Measurements from ENCODE around the gene EPHA6.

Gene EPHA6

GRCh38 chr3:97181704-97182103 lies 367.3 kb downstream of the EPHA6 start:
- Histone ChIP-seq H3K27me3 (ENCODE audit: insufficient read depth, low read length) (no peaks in the 10 kb centered on the region), H3K9ac (ENCODE audit: low read depth, low read length) (no peak overlapping the region), H3K4me1 (ENCODE audit: insufficient read depth, low read length) (no peaks in the 10 kb centered on the region), H3K27ac (ENCODE audit: low read depth, low read length) (no peak overlapping the region), H3K4me3 (ENCODE audit: low read length) (no peak overlapping the region), H3K9me3 (ENCODE audit: insufficient read depth, low read depth, low read length) (peaks cover 12% of the 10 kb centered on the region; the same call in 1 of the 2 replicates), H3K36me3 (ENCODE audit: insufficient read depth, low read length) (no peaks in the 10 kb centered on the region)
- WGBS: 93% methylated on average over 3 of the region's 3 CpGs

GRCh38 chr3:97187771-97188170 lies 373.4 kb downstream of the EPHA6 start:
- no peaks in the 10 kb centered on the region for H3K4me1 ChIP-seq (ENCODE audit: insufficient read depth, low read length)
- H3K9ac ChIP-seq (ENCODE audit: low read depth, low read length): no peak overlapping the region
- H3K4me3 ChIP-seq (ENCODE audit: low read length): no peak overlapping the region
- no peak overlapping the region for H3K27ac ChIP-seq (ENCODE audit: low read depth, low read length)
- no peaks in the 10 kb centered on the region for H3K36me3 ChIP-seq (ENCODE audit: insufficient read depth, low read length)
- H3K27me3 ChIP-seq (ENCODE audit: insufficient read depth, low read length): no peaks in the 10 kb centered on the region
- H3K9me3 ChIP-seq (ENCODE audit: insufficient read depth, low read depth, low read length): no peaks in the 10 kb centered on the region

- Histone ChIP-seq H3K4me3 (ENCODE audit: low read length) (no peak overlapping the region), H3K4me1 (ENCODE audit: insufficient read depth, low read length) (no peaks in the 10 kb centered on the region), H3K36me3 (ENCODE audit: insufficient read depth, low read length) (no peaks in the 10 kb centered on the region), H3K27ac (ENCODE audit: low read depth, low read length) (no peak overlapping the region), H3K9me3 (ENCODE audit: insufficient read depth, low read depth, low read length) (no peaks in the 10 kb centered on the region), H3K27me3 (ENCODE audit: insufficient read depth, low read length) (no peaks in the 10 kb centered on the region), H3K9ac (ENCODE audit: low read depth, low read length) (no peak overlapping the region)
- WGBS: no CpG with 5 or more reads among the region's 2 CpGs
Observed at GRCh38 chr3:97189835-97190234, 375.4 kb downstream of the EPHA6 start.

GRCh38 chr3:97197083-97197482 lies 382.7 kb downstream of the EPHA6 start:
- no peak overlapping the region for H3K9ac ChIP-seq (ENCODE audit: low read depth, low read length)
- no peaks in the 10 kb centered on the region for H3K27me3 ChIP-seq (ENCODE audit: insufficient read depth, low read length)
- no peaks in the 10 kb centered on the region for H3K4me1 ChIP-seq (ENCODE audit: insufficient read depth, low read length)
- no peaks in the 10 kb centered on the region for H3K36me3 ChIP-seq (ENCODE audit: insufficient read depth, low read length)
- no peak overlapping the region for H3K27ac ChIP-seq (ENCODE audit: low read depth, low read length)
- WGBS: 86% methylated on average over 4 of the region's 4 CpGs
- no peaks in the 10 kb centered on the region for H3K9me3 ChIP-seq (ENCODE audit: insufficient read depth, low read depth, low read length)
- H3K4me3 ChIP-seq (ENCODE audit: low read length): no peak overlapping the region

- Histone ChIP-seq H3K27ac (ENCODE audit: low read depth, low read length) (no peak overlapping the region), H3K4me3 (ENCODE audit: low read length) (no peak overlapping the region), H3K9ac (ENCODE audit: low read depth, low read length) (no peak overlapping the region), H3K4me1 (ENCODE audit: insufficient read depth, low read length) (no peaks in the 10 kb centered on the region), H3K9me3 (ENCODE audit: insufficient read depth, low read depth, low read length) (no peaks in the 10 kb centered on the region), H3K36me3 (ENCODE audit: insufficient read depth, low read length) (no peaks in the 10 kb centered on the region), H3K27me3 (ENCODE audit: insufficient read depth, low read length) (no peaks in the 10 kb centered on the region)
- 64% methylated on average over 1 of the region's 1 CpG for WGBS
Observed at GRCh38 chr3:97197830-97198229, 383.4 kb downstream of the EPHA6 start.

GRCh38 chr3:97200387-97200786 lies 386.0 kb downstream of the EPHA6 start:
- no peaks in the 10 kb centered on the region for H3K27me3 ChIP-seq (ENCODE audit: insufficient read depth, low read length)
- H3K27ac ChIP-seq (ENCODE audit: low read depth, low read length): no peak overlapping the region
- H3K4me3 ChIP-seq (ENCODE audit: low read length): no peak overlapping the region
- H3K9ac ChIP-seq (ENCODE audit: low read depth, low read length): no peak overlapping the region
- WGBS: 97% methylated on average over 3 of the region's 3 CpGs
- no peaks in the 10 kb centered on the region for H3K9me3 ChIP-seq (ENCODE audit: insufficient read depth, low read depth, low read length)
- H3K4me1 ChIP-seq (ENCODE audit: insufficient read depth, low read length): no peaks in the 10 kb centered on the region; the same call in 1 of the 2 replicates
- no peaks in the 10 kb centered on the region for H3K36me3 ChIP-seq (ENCODE audit: insufficient read depth, low read length)

GRCh38 chr3:97201814-97202213 lies 387.4 kb downstream of the EPHA6 start:
- Histone ChIP-seq H3K9me3 (ENCODE audit: insufficient read depth, low read depth, low read length) (no peaks in the 10 kb centered on the region), H3K4me1 (ENCODE audit: insufficient read depth, low read length) (no peaks in the 10 kb centered on the region; the same call in 1 of the 2 replicates), H3K9ac (ENCODE audit: low read depth, low read length) (no peak overlapping the region), H3K27ac (ENCODE audit: low read depth, low read length) (no peak overlapping the region), H3K36me3 (ENCODE audit: insufficient read depth, low read length) (no peaks in the 10 kb centered on the region), H3K27me3 (ENCODE audit: insufficient read depth, low read length) (no peaks in the 10 kb centered on the region), H3K4me3 (ENCODE audit: low read length) (no peak overlapping the region)
- 95% methylated on average over 2 of the region's 2 CpGs for WGBS

- peaks cover 3% of the 10 kb centered on the region; the same call in 1 of the 2 replicates for H3K9me3 ChIP-seq (ENCODE audit: insufficient read depth, low read depth, low read length)
- H3K4me3 ChIP-seq (ENCODE audit: low read length): no peak overlapping the region
- WGBS: 97% methylated on average over 1 of the region's 1 CpG
- no peaks in the 10 kb centered on the region for H3K27me3 ChIP-seq (ENCODE audit: insufficient read depth, low read length)
- no peak overlapping the region for H3K27ac ChIP-seq (ENCODE audit: low read depth, low read length)
- H3K36me3 ChIP-seq (ENCODE audit: insufficient read depth, low read length): no peaks in the 10 kb centered on the region
- no peak overlapping the region for H3K9ac ChIP-seq (ENCODE audit: low read depth, low read length)
- H3K4me1 ChIP-seq (ENCODE audit: insufficient read depth, low read length): peaks cover 15% of the 10 kb centered on the region
Observed at GRCh38 chr3:97228966-97229365, 414.6 kb downstream of the EPHA6 start.

GRCh38 chr3:97230486-97230885 lies 416.1 kb downstream of the EPHA6 start:
- H3K9me3 ChIP-seq (ENCODE audit: insufficient read depth, low read depth, low read length): peaks cover 3% of the 10 kb centered on the region; the same call in 1 of the 2 replicates
- no peaks in the 10 kb centered on the region for H3K36me3 ChIP-seq (ENCODE audit: insufficient read depth, low read length)
- no peak overlapping the region for H3K4me3 ChIP-seq (ENCODE audit: low read length)
- no peak overlapping the region for H3K27ac ChIP-seq (ENCODE audit: low read depth, low read length)
- H3K27me3 ChIP-seq (ENCODE audit: insufficient read depth, low read length): no peaks in the 10 kb centered on the region
- no peak overlapping the region for H3K9ac ChIP-seq (ENCODE audit: low read depth, low read length)
- 94% methylated on average over 3 of the region's 3 CpGs for WGBS
- peaks cover 15% of the 10 kb centered on the region for H3K4me1 ChIP-seq (ENCODE audit: insufficient read depth, low read length)

GRCh38 chr3:97232393-97233034 lies 418.1 kb downstream of the EPHA6 start:
- Histone ChIP-seq H3K9me3 (ENCODE audit: insufficient read depth, low read depth, low read length) (peaks cover 3% of the 10 kb centered on the region; the same call in 1 of the 2 replicates), H3K9ac (ENCODE audit: low read depth, low read length) (no peak overlapping the region), H3K27me3 (ENCODE audit: insufficient read depth, low read length) (no peaks in the 10 kb centered on the region), H3K4me1 (ENCODE audit: insufficient read depth, low read length) (peaks cover 8% of the 10 kb centered on the region), H3K27ac (ENCODE audit: low read depth, low read length) (no peak overlapping the region), H3K4me3 (ENCODE audit: low read length) (no peak overlapping the region), H3K36me3 (ENCODE audit: insufficient read depth, low read length) (no peaks in the 10 kb centered on the region)
- 94% methylated on average over 4 of the region's 5 CpGs for WGBS

GRCh38 chr3:97235179-97235578 lies 420.8 kb downstream of the EPHA6 start:
- H3K27me3 ChIP-seq (ENCODE audit: insufficient read depth, low read length): no peaks in the 10 kb centered on the region
- H3K9me3 ChIP-seq (ENCODE audit: insufficient read depth, low read depth, low read length): peaks cover 3% of the 10 kb centered on the region; the same call in 1 of the 2 replicates
- H3K4me3 ChIP-seq (ENCODE audit: low read length): no peak overlapping the region
- no peak overlapping the region for H3K9ac ChIP-seq (ENCODE audit: low read depth, low read length)
- no peak overlapping the region for H3K27ac ChIP-seq (ENCODE audit: low read depth, low read length)
- H3K4me1 ChIP-seq (ENCODE audit: insufficient read depth, low read length): no peaks in the 10 kb centered on the region
- H3K36me3 ChIP-seq (ENCODE audit: insufficient read depth, low read length): no peaks in the 10 kb centered on the region

Data from HUES64 (cell line).